ENCODE data around the gene EVPL.

The EVPL gene

GRCh38 chr17:75998327-75998795, 28.7 kb downstream of the EVPL start:
- Histone ChIP-seq H3K4me1 (ENCODE audit: control insufficient read depth, insufficient read depth, low read length) (no peaks in the 10 kb centered on the region), H3K4me3 (ENCODE audit: insufficient read depth, low read depth, low read length) (no peak overlapping the region), H3K27ac (ENCODE audit: insufficient read depth, low read depth, low read length, poor library complexity, severe bottlenecking) (no peak overlapping the region), H3K9me3 (ENCODE audit: control insufficient read depth, low read length) (no peaks in the 10 kb centered on the region), H3K27me3 (ENCODE audit: control insufficient read depth, insufficient read depth, low read length, poor library complexity, severe bottlenecking) (no peaks in the 10 kb centered on the region), H3K36me3 (ENCODE audit: control insufficient read depth, insufficient read depth, low read length) (no peaks in the 10 kb centered on the region)
- 95 to 96% methylated on average over 9 of the region's 9 CpGs for WGBS, 2 experiments

DNA sequence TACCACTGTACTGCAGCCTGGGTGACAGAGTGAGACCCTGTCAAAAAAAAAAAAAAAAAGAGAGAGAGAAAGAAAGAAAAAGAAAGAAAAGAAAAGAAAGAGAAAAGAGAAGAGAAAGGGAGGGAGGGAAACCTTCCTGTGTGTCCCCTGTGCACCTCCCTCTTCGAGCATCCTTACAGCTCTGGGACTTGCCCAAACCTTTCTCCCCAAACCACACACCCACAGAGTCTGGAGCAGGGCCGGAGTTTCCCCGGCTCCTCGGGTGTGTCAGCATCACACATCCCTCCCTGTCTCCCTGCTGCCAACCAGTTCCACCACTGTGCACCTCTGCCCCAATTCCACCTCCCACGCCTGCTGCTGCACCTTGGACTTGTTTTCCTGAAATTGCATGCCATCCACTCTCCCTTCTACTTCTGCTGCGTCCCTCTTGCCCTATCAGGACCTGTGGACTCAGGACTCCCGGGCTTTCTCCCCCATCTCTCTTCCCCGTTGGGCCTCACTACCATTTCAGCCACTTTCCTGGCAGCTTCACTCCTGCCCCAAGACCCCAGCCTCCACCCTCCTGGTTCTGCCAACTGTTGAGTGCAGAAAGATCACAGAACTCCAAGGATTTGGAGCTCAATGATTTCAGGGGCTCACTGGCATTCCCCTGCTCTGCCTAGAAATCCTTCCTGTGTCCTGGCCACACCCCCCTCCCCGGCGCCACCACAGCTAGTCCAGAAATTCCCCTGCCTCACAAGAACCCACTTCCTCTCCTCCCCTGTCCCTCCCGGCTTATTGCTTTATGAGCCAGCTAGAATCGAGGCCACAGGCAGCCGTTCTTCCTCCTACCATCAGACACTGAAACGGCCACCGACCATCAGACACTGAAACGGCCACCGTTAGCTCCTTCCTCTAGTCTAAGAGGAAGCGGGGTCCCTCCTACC, 30.2 kb downstream of the EVPL start:
- Histone ChIP-seq H3K27ac (ENCODE audit: insufficient read depth, low read depth, low read length, poor library complexity, severe bottlenecking) (no peak overlapping the region), H3K9me3 (ENCODE audit: control insufficient read depth, low read length) (no peaks in the 10 kb centered on the region), H3K4me1 (ENCODE audit: control insufficient read depth, insufficient read depth, low read length) (no peaks in the 10 kb centered on the region), H3K4me3 (ENCODE audit: insufficient read depth, low read depth, low read length) (no peak overlapping the region), H3K36me3 (ENCODE audit: control insufficient read depth, insufficient read depth, low read length) (no peaks in the 10 kb centered on the region), H3K27me3 (ENCODE audit: control insufficient read depth, insufficient read depth, low read length, poor library complexity, severe bottlenecking) (no peaks in the 10 kb centered on the region)
- 80 to 84% methylated on average over 18 of the region's 18 CpGs for WGBS, 2 experiments

DNA sequence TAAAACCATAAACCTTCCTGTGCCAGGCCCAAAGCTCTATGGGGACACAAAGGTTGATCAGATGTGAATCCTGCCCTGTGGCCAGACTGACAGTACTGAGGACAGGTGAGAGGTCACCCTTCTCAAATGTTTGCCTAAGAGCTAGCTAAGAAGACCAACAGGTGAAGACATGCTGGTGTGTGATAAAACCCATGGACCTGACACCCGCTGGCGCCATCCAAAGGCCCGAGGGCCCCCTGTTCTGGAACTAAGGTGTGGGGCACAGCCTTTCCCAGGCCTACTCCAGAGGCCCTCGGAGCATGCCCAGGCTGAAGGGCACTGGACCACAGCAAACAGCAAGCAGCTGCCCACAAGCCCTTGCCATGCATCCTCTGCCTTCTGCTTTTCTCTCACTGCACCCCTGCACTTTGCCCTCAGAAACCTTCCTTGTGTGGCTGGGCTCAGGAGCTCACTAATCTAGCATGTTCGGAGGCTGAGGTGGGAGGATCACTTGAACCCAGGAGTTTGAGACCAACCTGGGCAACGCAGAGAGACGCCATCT, 31.7 kb downstream of the EVPL start:
- 95% methylated on average over 7 of the region's 7 CpGs for WGBS, 2 experiments
- H3K9me3 ChIP-seq (ENCODE audit: control insufficient read depth, low read length) = no peaks in the 10 kb centered on the region

GRCh38 chr17:75994802-75995370, 32.2 kb downstream of the EVPL start:
- 94 to 95% methylated on average over 5 of the region's 5 CpGs for WGBS, 2 experiments
- H3K9me3 ChIP-seq (ENCODE audit: control insufficient read depth, low read length) = no peaks in the 10 kb centered on the region
- H3K27ac ChIP-seq (ENCODE audit: insufficient read depth, low read depth, low read length, poor library complexity, severe bottlenecking) = no peak overlapping the region

More for the DNA sequence above, 31.7 kb downstream of the EVPL start:
- H3K4me1 ChIP-seq (ENCODE audit: control insufficient read depth, insufficient read depth, low read length) = no peaks in the 10 kb centered on the region
- H3K27me3 ChIP-seq (ENCODE audit: control insufficient read depth, insufficient read depth, low read length, poor library complexity, severe bottlenecking) = no peaks in the 10 kb centered on the region
- no peaks in the 10 kb centered on the region for H3K36me3 ChIP-seq (ENCODE audit: control insufficient read depth, insufficient read depth, low read length)
- no peak overlapping the region for H3K4me3 ChIP-seq (ENCODE audit: insufficient read depth, low read depth, low read length)
- no peak overlapping the region for H3K27ac ChIP-seq (ENCODE audit: insufficient read depth, low read depth, low read length, poor library complexity, severe bottlenecking)

DNA sequence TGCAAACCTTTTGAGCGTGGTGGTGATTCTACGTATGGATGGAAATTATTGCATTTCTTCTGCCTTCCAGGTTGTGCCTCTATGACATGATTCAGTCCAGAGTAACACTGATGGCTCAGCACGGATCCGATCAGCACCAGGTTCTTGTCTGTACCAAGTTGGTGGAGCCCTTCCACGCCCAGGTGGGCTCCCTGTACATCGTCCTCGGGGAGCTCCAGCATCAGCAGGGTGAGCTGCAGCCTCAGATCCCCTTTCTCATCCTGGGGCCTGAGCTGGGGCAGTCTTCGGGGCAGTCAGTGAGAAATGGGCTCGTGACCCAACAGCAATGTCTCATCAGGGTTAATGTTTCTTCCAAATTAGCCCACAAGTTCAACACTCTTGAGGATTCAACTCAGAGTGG, 35.7 kb downstream of the EVPL start:
- no peaks in the 10 kb centered on the region for H3K36me3 ChIP-seq (ENCODE audit: control insufficient read depth, insufficient read depth, low read length)
- H3K4me3 ChIP-seq (ENCODE audit: insufficient read depth, low read depth, low read length) = no peak overlapping the region
- no peaks in the 10 kb centered on the region for H3K9me3 ChIP-seq (ENCODE audit: control insufficient read depth, low read length)
- H3K4me1 ChIP-seq (ENCODE audit: control insufficient read depth, insufficient read depth, low read length) = no peaks in the 10 kb centered on the region
- no peak overlapping the region for H3K27ac ChIP-seq (ENCODE audit: insufficient read depth, low read depth, low read length, poor library complexity, severe bottlenecking)
- WGBS, 2 experiments = 87% methylated on average over 9 of the region's 9 CpGs
- no peaks in the 10 kb centered on the region for H3K27me3 ChIP-seq (ENCODE audit: control insufficient read depth, insufficient read depth, low read length, poor library complexity, severe bottlenecking)

More at GRCh38 chr17:75994802-75995370, 32.2 kb downstream of the EVPL start:
- Histone ChIP-seq H3K4me3 (ENCODE audit: insufficient read depth, low read depth, low read length) (no peak overlapping the region), H3K36me3 (ENCODE audit: control insufficient read depth, insufficient read depth, low read length) (no peaks in the 10 kb centered on the region), H3K4me1 (ENCODE audit: control insufficient read depth, insufficient read depth, low read length) (no peaks in the 10 kb centered on the region), H3K27me3 (ENCODE audit: control insufficient read depth, insufficient read depth, low read length, poor library complexity, severe bottlenecking) (no peaks in the 10 kb centered on the region)

- H3K27ac ChIP-seq (ENCODE audit: insufficient read depth, low read depth, low read length, poor library complexity, severe bottlenecking) = no peak overlapping the region
- no peaks in the 10 kb centered on the region for H3K4me1 ChIP-seq (ENCODE audit: control insufficient read depth, insufficient read depth, low read length)
- no peaks in the 10 kb centered on the region for H3K9me3 ChIP-seq (ENCODE audit: control insufficient read depth, low read length)
- no peak overlapping the region for H3K4me3 ChIP-seq (ENCODE audit: insufficient read depth, low read depth, low read length)
- WGBS, 2 experiments = 94 to 97% methylated on average over 4 of the region's 4 CpGs
- no peaks in the 10 kb centered on the region for H3K27me3 ChIP-seq (ENCODE audit: control insufficient read depth, insufficient read depth, low read length, poor library complexity, severe bottlenecking)
- H3K36me3 ChIP-seq (ENCODE audit: control insufficient read depth, insufficient read depth, low read length) = no peaks in the 10 kb centered on the region
These were observed 40.1 kb downstream of the EVPL start for GRCh38 chr17:75987041-75987440.

DNA sequence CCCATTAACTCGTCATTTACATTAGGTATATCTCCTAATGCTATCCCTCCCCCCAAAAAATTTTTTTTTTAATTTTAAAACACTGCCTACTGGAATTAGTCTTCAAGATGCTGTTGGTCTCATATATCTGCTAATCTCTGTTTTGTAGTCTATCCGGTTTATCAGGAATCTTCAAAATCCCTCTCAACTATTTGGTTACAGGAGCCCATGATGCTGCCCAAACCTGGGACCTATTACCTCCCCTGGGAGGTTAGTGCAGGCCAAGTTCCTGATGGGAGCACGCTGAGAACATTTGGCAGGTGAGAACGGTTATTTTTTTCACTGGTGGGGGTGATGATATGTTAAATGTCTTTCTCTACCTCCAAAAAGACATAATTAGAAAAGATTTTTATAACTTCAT, 41.1 kb downstream of the EVPL start:
- H3K36me3 ChIP-seq (ENCODE audit: control insufficient read depth, insufficient read depth, low read length) = no peaks in the 10 kb centered on the region
- H3K4me3 ChIP-seq (ENCODE audit: insufficient read depth, low read depth, low read length) = no peak overlapping the region
- no peak overlapping the region for H3K27ac ChIP-seq (ENCODE audit: insufficient read depth, low read depth, low read length, poor library complexity, severe bottlenecking)
- H3K27me3 ChIP-seq (ENCODE audit: control insufficient read depth, insufficient read depth, low read length, poor library complexity, severe bottlenecking) = no peaks in the 10 kb centered on the region
- no peaks in the 10 kb centered on the region for H3K9me3 ChIP-seq (ENCODE audit: control insufficient read depth, low read length)
- H3K4me1 ChIP-seq (ENCODE audit: control insufficient read depth, insufficient read depth, low read length) = no peaks in the 10 kb centered on the region
- WGBS, 2 experiments = 90 to 100% methylated on average over 2 to 3 of the region's 4 CpGs

- no peak overlapping the region for H3K4me3 ChIP-seq (ENCODE audit: insufficient read depth, low read depth, low read length)
- no peak overlapping the region for H3K27ac ChIP-seq (ENCODE audit: insufficient read depth, low read depth, low read length, poor library complexity, severe bottlenecking)
- H3K9me3 ChIP-seq (ENCODE audit: control insufficient read depth, low read length) = no peaks in the 10 kb centered on the region
- no peaks in the 10 kb centered on the region for H3K4me1 ChIP-seq (ENCODE audit: control insufficient read depth, insufficient read depth, low read length)
- 28 to 32% methylated on average over 6 of the region's 6 CpGs for WGBS, 2 experiments
- no peaks in the 10 kb centered on the region for H3K27me3 ChIP-seq (ENCODE audit: control insufficient read depth, insufficient read depth, low read length, poor library complexity, severe bottlenecking)
- no peaks in the 10 kb centered on the region for H3K36me3 ChIP-seq (ENCODE audit: control insufficient read depth, insufficient read depth, low read length)
These were observed 43.5 kb downstream of the EVPL start for GRCh38 chr17:75983501-75984181.

DNA sequence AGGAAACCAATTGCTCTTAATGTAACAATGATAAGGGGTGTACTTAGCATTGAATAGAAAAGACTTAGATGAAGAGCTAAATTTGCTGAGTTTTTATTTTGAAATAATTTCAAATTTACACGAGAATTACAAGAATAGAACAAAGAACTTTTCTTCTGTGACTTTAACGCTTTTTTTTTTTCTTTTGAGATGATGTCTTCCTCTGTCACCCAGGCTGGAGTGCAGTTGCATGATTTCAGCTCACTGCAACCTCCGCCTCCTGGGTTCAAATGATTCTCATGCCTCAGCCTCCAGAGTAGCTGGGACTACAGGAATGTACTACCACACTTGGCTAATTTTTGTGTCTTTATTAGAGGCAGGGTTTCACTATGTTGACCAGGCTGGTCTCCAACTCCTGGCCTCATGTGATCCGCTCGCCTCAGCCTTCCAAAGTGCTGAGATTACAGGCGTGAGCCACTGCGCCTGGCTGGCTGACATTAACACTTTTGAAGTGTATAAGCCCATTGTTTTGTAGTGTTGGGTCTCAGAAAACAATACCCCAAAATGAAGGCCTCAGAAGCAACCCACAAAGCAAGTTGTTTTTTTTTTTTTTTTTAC, 46.0 kb downstream of the EVPL start:
- H3K27ac ChIP-seq (ENCODE audit: insufficient read depth, low read depth, low read length, poor library complexity, severe bottlenecking) = no peak overlapping the region
- no peak overlapping the region for H3K4me3 ChIP-seq (ENCODE audit: insufficient read depth, low read depth, low read length)
- no peaks in the 10 kb centered on the region for H3K4me1 ChIP-seq (ENCODE audit: control insufficient read depth, insufficient read depth, low read length)

More for the DNA sequence above, 46.0 kb downstream of the EVPL start:
- H3K36me3 ChIP-seq (ENCODE audit: control insufficient read depth, insufficient read depth, low read length) = no peaks in the 10 kb centered on the region
- 88 to 96% methylated on average over 7 of the region's 7 CpGs for WGBS, 2 experiments
- H3K9me3 ChIP-seq (ENCODE audit: control insufficient read depth, low read length) = no peaks in the 10 kb centered on the region
- H3K27me3 ChIP-seq (ENCODE audit: control insufficient read depth, insufficient read depth, low read length, poor library complexity, severe bottlenecking) = no peaks in the 10 kb centered on the region

Data from ectodermal cell (in vitro differentiated cells).